SK-N-SH treated with all-trans-retinoic acid at 6 μM for 48 hours (cell line): ENCODE measurements around the gene FCN3.

Experiments used
- ATAC-seq: fragments of 200-7000 bp; cut with Tn5 transposase; 3 replicates; pipeline ENCODE4 v1.9.1; 2020; ENCODE audit warnings: mild to moderate bottlenecking, moderate library complexity
- ARNTL ChIP-seq: fragments of 450-650 bp; formaldehyde crosslinking; IDR thresholded peaks from 2 replicates; pipeline ENCODE4 v1.5.0; 2020; ENCODE audit warnings: low read depth, mild to moderate bottlenecking, moderate library complexity, borderline replicate concordance
- BACH2 ChIP-seq: fragments of 250-450 bp; sonication (Bioruptor Pico); IDR thresholded peaks from 2 replicates; pipeline ENCODE4 v1.9.0; 2021; ENCODE audit warnings: mild to moderate bottlenecking, borderline replicate concordance
- CSDC2 ChIP-seq: fragments of 250-450 bp; sonication (Bioruptor Pico); IDR thresholded peaks from 2 replicates; pipeline ENCODE4 v1.5.0; 2020; ENCODE audit warnings: mild to moderate bottlenecking, moderate library complexity
- ESRRG ChIP-seq: fragments of 250-450 bp; sonication (Bioruptor Pico); IDR thresholded peaks from 2 replicates; pipeline ENCODE4 v1.6.1; 2021; ENCODE audit warnings: mild to moderate bottlenecking
- GLIS3 ChIP-seq: fragments of 250-450 bp; sonication (Bioruptor Pico); IDR thresholded peaks from 2 replicates; pipeline ENCODE4 v1.5.0; 2020; ENCODE audit warnings: mild to moderate bottlenecking, moderate library complexity
- ISL1 ChIP-seq: fragments of 250-450 bp; sonication (Bioruptor Pico); IDR thresholded peaks from 2 replicates; pipeline ENCODE4 v2.1.2; 2022; ENCODE audit warnings: mild to moderate bottlenecking, moderate library complexity
- OSR1 ChIP-seq: fragments of 250-450 bp; sonication (Bioruptor Pico); IDR thresholded peaks from 2 replicates; pipeline ENCODE4 v1.8.0; 2022; ENCODE audit warnings: moderate library complexity, mild to moderate bottlenecking, inconsistent platforms
- PPARA ChIP-seq: fragments of 250-450 bp; sonication (Bioruptor Pico); IDR thresholded peaks from 2 replicates; pipeline ENCODE4 v1.5.0; 2020; ENCODE audit warnings: mild to moderate bottlenecking, borderline replicate concordance
- RARB ChIP-seq: fragments of 250-450 bp; sonication (Bioruptor Pico); IDR thresholded peaks from 2 replicates; pipeline ENCODE4 v1.8.0; 2021; ENCODE audit warnings: mild to moderate bottlenecking, moderate library complexity
- SNAI2 ChIP-seq: fragments of 250-450 bp; sonication (Bioruptor Pico); IDR thresholded peaks from 2 replicates; pipeline ENCODE4 v1.5.0; 2020; ENCODE audit warnings: mild to moderate bottlenecking, moderate library complexity
- TCF4 ChIP-seq: fragments of 250-450 bp; sonication (Bioruptor Pico); IDR thresholded peaks from 2 replicates; pipeline ENCODE4 v1.8.0; 2021; ENCODE audit warnings: mild to moderate bottlenecking, moderate library complexity, borderline replicate concordance
- TOX ChIP-seq: fragments of 250-450 bp; sonication (Bioruptor Pico); IDR thresholded peaks from 2 replicates; pipeline ENCODE4 v1.8.0; 2021; ENCODE audit warnings: mild to moderate bottlenecking, moderate library complexity, borderline replicate concordance
- ZFP3 ChIP-seq: fragments of 250-450 bp; sonication (Bioruptor Pico); IDR thresholded peaks from 2 replicates; pipeline ENCODE4 v1.5.0; 2020; ENCODE audit warnings: mild to moderate bottlenecking, moderate library complexity
- ZFP30 ChIP-seq: fragments of 450-650 bp; formaldehyde crosslinking; IDR thresholded peaks from 2 replicates; pipeline ENCODE4 v1.5.0; 2022; ENCODE audit warnings: mild to moderate bottlenecking, moderate library complexity
- ZNF565 ChIP-seq: fragments of 450-650 bp; formaldehyde crosslinking; conservative IDR thresholded peaks from 2 replicates; pipeline ENCODE4 v1.5.0; 2020; ENCODE audit warnings: low read depth, mild to moderate bottlenecking, moderate library complexity
- ZNF70 ChIP-seq: fragments of 450-650 bp; formaldehyde crosslinking; IDR thresholded peaks from 2 replicates; pipeline ENCODE4 v1.5.0; 2020; ENCODE audit warnings: mild to moderate bottlenecking, moderate library complexity
- ZNF8 ChIP-seq: fragments of 450-650 bp; formaldehyde crosslinking; IDR thresholded peaks from 2 replicates; pipeline ENCODE4 v1.5.0; 2020; ENCODE audit warnings: mild to moderate bottlenecking, moderate library complexity
- TF ChIP-seq, protein P1 (sequence below): fragments of 250-450 bp; sonication (Bioruptor Pico); IDR thresholded peaks from 2 replicates; pipeline ENCODE4 v1.5.1; 2021; ENCODE audit warnings: mild to moderate bottlenecking, moderate library complexity
- TF ChIP-seq, protein P2 (sequence below): fragments of 250-450 bp; sonication (Bioruptor Pico); IDR thresholded peaks from 2 replicates; pipeline ENCODE4 v1.8.0; 2020; ENCODE audit warnings: mild to moderate bottlenecking, moderate library complexity, borderline replicate concordance
- TF ChIP-seq, protein P3 (sequence below): fragments of 250-450 bp; sonication (Bioruptor Pico); IDR thresholded peaks from 2 replicates; pipeline ENCODE4 v1.5.0; 2020; ENCODE audit warnings: mild to moderate bottlenecking, moderate library complexity

FCN3 gene

DNA sequence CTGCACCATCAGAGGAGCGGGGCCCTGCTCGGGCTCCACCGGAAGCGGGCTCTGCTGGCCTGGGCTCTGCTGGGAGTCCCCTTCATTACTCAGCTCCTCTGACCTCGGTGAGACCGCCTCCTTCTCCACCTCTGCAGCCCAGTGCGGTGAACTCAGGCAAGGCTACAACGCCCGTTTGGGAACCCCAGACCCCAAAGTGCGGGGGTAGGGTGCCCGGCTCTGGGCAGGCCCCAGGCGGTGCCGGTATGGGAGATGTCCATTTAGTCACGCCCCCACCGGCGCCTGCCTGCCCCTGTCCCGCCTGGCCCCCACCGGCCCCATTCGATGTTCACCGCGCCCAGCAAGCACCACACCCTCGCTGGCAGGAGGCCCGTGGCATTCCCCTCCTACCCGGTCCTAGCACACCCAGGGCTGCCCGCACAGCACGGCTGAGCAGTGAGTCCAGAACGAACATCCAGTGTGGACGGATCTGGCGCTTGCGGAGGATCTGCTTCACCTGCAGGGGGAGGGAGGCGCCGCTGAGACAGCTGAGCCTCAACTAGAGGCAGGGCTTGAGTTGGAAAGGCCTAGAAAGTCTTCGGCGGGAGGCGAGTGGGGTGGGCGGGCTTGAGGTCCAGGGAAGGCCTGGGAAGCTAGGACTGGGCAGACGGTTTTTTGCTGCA is 17.9 kb downstream of the FCN3 start:
- no peak for ATAC-seq
- TF ChIP-seq OSR1 (CRISPR knock-in tag) (no peak), ISL1 (CRISPR knock-in tag) (no peak), ZFP3 (CRISPR knock-in tag) (no peak), ZNF70 (CRISPR knock-in tag) (no peak), ZFP30 (no peak), ESRRG (CRISPR knock-in tag) (no peak), SNAI2 (CRISPR knock-in tag) (no peak), ZNF565 (CRISPR knock-in tag) (no peak), RARB (CRISPR knock-in tag) (no peak), ZNF8 (CRISPR knock-in tag) (no peak), BACH2 (CRISPR knock-in tag) (no peak), PPARA (CRISPR knock-in tag) (no peak), ARNTL (CRISPR knock-in tag) (no peak), CSDC2 (CRISPR knock-in tag) (no peak), GLIS3 (CRISPR knock-in tag) (no peak)
- TF ChIP-seq, protein P1, sequence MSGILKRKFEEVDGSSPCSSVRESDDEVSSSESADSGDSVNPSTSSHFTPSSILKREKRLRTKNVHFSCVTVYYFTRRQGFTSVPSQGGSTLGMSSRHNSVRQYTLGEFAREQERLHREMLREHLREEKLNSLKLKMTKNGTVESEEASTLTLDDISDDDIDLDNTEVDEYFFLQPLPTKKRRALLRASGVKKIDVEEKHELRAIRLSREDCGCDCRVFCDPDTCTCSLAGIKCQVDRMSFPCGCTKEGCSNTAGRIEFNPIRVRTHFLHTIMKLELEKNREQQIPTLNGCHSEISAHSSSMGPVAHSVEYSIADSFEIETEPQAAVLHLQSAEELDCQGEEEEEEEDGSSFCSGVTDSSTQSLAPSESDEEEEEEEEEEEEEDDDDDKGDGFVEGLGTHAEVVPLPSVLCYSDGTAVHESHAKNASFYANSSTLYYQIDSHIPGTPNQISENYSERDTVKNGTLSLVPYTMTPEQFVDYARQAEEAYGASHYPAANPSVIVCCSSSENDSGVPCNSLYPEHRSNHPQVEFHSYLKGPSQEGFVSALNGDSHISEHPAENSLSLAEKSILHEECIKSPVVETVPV, result no peak
- TF ChIP-seq, protein P2, sequence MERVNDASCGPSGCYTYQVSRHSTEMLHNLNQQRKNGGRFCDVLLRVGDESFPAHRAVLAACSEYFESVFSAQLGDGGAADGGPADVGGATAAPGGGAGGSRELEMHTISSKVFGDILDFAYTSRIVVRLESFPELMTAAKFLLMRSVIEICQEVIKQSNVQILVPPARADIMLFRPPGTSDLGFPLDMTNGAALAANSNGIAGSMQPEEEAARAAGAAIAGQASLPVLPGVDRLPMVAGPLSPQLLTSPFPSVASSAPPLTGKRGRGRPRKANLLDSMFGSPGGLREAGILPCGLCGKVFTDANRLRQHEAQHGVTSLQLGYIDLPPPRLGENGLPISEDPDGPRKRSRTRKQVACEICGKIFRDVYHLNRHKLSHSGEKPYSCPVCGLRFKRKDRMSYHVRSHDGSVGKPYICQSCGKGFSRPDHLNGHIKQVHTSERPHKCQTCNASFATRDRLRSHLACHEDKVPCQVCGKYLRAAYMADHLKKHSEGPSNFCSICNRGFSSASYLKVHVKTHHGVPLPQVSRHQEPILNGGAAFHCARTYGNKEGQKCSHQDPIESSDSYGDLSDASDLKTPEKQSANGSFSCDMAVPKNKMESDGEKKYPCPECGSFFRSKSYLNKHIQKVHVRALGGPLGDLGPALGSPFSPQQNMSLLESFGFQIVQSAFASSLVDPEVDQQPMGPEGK (CRISPR knock-in tag), result no peak

DNA sequence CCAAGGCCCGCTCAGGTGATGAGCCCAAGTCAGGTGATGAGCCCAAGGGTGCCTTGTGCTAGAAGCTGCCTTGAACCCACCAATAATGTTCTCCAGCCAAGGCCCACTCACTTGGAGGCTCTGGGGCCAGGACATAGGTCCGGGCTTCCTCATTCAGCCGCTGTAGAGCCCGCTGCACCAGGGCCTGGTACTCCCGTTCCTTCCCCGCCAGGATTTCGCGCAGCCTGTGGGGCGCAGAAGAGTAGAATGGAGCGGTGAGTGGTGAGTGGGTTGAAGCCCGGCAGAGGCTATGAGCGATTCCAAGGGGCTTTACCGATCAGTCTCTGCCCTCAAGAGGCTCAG is 18.4 kb downstream of the FCN3 start:
- ATAC-seq, result no peak

More for the DNA sequence above, 18.4 kb downstream of the FCN3 start:
- no peak for TF ChIP-seq SNAI2 (CRISPR knock-in tag)
- TF ChIP-seq, protein P2 (CRISPR knock-in tag), result no peak
- TF ChIP-seq, protein P1, result no peak
- no peak for TF ChIP-seq ZNF8 (CRISPR knock-in tag)
- no peak for TF ChIP-seq ESRRG (CRISPR knock-in tag)
- TF ChIP-seq ARNTL (CRISPR knock-in tag), result no peak
- TF ChIP-seq TOX (CRISPR knock-in tag), result no peak
- TF ChIP-seq TCF4, result no peak
- no peak for TF ChIP-seq PPARA (CRISPR knock-in tag)
- no peak for TF ChIP-seq CSDC2 (CRISPR knock-in tag)
- no peak for TF ChIP-seq ZFP30
- no peak for TF ChIP-seq BACH2 (CRISPR knock-in tag)
- no peak for TF ChIP-seq OSR1 (CRISPR knock-in tag)
- no peak for TF ChIP-seq ZNF70 (CRISPR knock-in tag)
- TF ChIP-seq, protein P3, sequence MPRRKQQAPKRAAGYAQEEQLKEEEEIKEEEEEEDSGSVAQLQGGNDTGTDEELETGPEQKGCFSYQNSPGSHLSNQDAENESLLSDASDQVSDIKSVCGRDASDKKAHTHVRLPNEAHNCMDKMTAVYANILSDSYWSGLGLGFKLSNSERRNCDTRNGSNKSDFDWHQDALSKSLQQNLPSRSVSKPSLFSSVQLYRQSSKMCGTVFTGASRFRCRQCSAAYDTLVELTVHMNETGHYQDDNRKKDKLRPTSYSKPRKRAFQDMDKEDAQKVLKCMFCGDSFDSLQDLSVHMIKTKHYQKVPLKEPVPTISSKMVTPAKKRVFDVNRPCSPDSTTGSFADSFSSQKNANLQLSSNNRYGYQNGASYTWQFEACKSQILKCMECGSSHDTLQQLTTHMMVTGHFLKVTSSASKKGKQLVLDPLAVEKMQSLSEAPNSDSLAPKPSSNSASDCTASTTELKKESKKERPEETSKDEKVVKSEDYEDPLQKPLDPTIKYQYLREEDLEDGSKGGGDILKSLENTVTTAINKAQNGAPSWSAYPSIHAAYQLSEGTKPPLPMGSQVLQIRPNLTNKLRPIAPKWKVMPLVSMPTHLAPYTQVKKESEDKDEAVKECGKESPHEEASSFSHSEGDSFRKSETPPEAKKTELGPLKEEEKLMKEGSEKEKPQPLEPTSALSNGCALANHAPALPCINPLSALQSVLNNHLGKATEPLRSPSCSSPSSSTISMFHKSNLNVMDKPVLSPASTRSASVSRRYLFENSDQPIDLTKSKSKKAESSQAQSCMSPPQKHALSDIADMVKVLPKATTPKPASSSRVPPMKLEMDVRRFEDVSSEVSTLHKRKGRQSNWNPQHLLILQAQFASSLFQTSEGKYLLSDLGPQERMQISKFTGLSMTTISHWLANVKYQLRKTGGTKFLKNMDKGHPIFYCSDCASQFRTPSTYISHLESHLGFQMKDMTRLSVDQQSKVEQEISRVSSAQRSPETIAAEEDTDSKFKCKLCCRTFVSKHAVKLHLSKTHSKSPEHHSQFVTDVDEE (CRISPR knock-in tag), result no peak
- no peak for TF ChIP-seq ZFP3 (CRISPR knock-in tag)
- no peak for TF ChIP-seq RARB (CRISPR knock-in tag)
